Loucy (cell line): Measurements from ENCODE around the gene INTS6.

ENCODE experiments used
- EZH2phosphoT487 ChIP-seq: fragments of 200-600 bp; IDR thresholded peaks from 2 replicates; pipeline ENCODE4 v1.6.1; 2018; ENCODE audit warnings: antibody characterized with exemption, mild to moderate bottlenecking, moderate library complexity, borderline replicate concordance
- TF ChIP-seq, protein P1 (sequence below): fragments of 200-600 bp; sonication (generic); conservative IDR thresholded peaks from 2 replicates; pipeline ENCODE4 v1.5.1; 2014; ENCODE audit warnings: mild to moderate bottlenecking, antibody characterized with exemption, low read length

DNA sequence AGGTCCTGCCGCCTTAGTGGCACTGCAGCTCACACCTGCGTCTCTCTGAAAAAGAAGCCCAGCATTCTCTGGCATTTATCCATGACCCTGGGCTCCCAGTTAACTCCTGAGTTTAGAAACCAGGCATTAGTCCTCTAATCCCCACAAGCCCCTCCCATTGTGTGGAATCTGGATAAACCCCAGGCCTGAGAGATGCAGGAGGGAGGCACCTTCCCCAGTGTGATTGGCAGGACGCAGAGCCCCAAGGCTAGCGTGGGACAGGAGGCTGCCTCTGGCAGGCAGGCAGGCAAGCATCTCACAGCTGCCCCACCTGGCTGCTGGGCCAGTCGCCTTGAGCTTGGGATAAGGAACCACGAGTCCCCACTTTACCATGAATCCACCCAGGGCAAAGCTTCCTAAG is 124.3 kb downstream of the INTS6 start:
- TF ChIP-seq, protein P1, sequence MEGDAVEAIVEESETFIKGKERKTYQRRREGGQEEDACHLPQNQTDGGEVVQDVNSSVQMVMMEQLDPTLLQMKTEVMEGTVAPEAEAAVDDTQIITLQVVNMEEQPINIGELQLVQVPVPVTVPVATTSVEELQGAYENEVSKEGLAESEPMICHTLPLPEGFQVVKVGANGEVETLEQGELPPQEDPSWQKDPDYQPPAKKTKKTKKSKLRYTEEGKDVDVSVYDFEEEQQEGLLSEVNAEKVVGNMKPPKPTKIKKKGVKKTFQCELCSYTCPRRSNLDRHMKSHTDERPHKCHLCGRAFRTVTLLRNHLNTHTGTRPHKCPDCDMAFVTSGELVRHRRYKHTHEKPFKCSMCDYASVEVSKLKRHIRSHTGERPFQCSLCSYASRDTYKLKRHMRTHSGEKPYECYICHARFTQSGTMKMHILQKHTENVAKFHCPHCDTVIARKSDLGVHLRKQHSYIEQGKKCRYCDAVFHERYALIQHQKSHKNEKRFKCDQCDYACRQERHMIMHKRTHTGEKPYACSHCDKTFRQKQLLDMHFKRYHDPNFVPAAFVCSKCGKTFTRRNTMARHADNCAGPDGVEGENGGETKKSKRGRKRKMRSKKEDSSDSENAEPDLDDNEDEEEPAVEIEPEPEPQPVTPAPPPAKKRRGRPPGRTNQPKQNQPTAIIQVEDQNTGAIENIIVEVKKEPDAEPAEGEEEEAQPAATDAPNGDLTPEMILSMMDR, result no peak
- no peak for TF ChIP-seq EZH2phosphoT487
